IMR-90 (cell line): Measurements from ENCODE around the gene FBXW4. TPM values are rescaled to one million over a fixed set of nuclear protein-coding genes. Genes with fewer than 3 reads are reported as not detected.

Source experiments
- ATAC-seq: fragments of 200-7000 bp; cut with Tn5 transposase; 2 replicates; pipeline ENCODE4 v1.9.1; 2020; ENCODE audit warnings: low read depth, mild to moderate bottlenecking, moderate library complexity
- BruUV-seq: library from RNA; stranded (reverse); fragments of 400-500 nt; replicated peaks from 2 replicates; lab custom pipeline; 2021; lab: Mats Ljungman, UMichigan
- CTCF ChIA-PET: fragments of 300-600 bp; formaldehyde crosslinking; extraction: SDS; loops from one replicate; lab custom pipeline; 2021; ENCODE audit warnings: antibody characterized with exemption; lab: Yijun Ruan, JAX
- POLR2A ChIA-PET: fragments of 300-600 bp; sonication (Branson Sonifier 250); formaldehyde crosslinking; loops from one replicate; lab custom pipeline; 2022; ENCODE audit warnings: antibody characterized with exemption; ENCODE audit not compliant: unreplicated experiment; lab: Charles Lee
- DNase-seq: peaks from one replicate; pipeline ENCODE4 v3.0.0; 2013
- H2AFZ ChIP-seq: replicated peaks from 2 replicates; pipeline ENCODE3; 2013; ENCODE audit warnings: low read length, mild to moderate bottlenecking; ENCODE audit not compliant: poor library complexity
- H2AK5ac ChIP-seq: 2 replicates; pipeline ENCODE4 v1.6.1; 2013; ENCODE audit warnings: low read depth, low read length, inconsistent platforms
- H2AK9ac ChIP-seq: replicated peaks from 2 replicates; pipeline ENCODE3; 2013; ENCODE audit warnings: mild to moderate bottlenecking, low read depth, low read length, moderate library complexity; ENCODE audit not compliant: poor library complexity
- H2BK120ac ChIP-seq: 2 replicates; pipeline ENCODE4 v1.6.1; 2013; ENCODE audit warnings: low read depth, low read length, inconsistent platforms
- H2BK15ac ChIP-seq: 3 replicates; pipeline ENCODE4 v1.6.1; 2013; ENCODE audit warnings: low read depth, low read length, inconsistent platforms
- H2BK20ac ChIP-seq: 2 replicates; pipeline ENCODE4 v1.6.1; 2013; ENCODE audit warnings: low read depth, mild to moderate bottlenecking, inconsistent platforms, low read length, moderate library complexity
- H2BK5ac ChIP-seq: 2 replicates; pipeline ENCODE4 v1.6.1; 2013; ENCODE audit warnings: mild to moderate bottlenecking, low read depth, low read length, inconsistent platforms; ENCODE audit not compliant: poor library complexity, severe bottlenecking
- H3K14ac ChIP-seq: replicated peaks from 2 replicates; pipeline ENCODE4 v1.6.1; 2013; ENCODE audit warnings: low read depth, low read length, inconsistent platforms
- H3K18ac ChIP-seq: 2 replicates; pipeline ENCODE4 v1.6.1; 2013; ENCODE audit warnings: low read depth, low read length, control low read depth
- H3K23ac ChIP-seq: 2 replicates; pipeline ENCODE4 v1.6.1; 2013; ENCODE audit warnings: low read depth, low read length, inconsistent platforms
- H3K27ac ChIP-seq: 2 replicates; pipeline ENCODE4 v1.5.1; 2013; ENCODE audit warnings: mild to moderate bottlenecking, control low read depth, low read length; ENCODE audit not compliant: insufficient read depth
- H3K27me3 ChIP-seq: 2 replicates; pipeline ENCODE4 v1.6.1; 2013; ENCODE audit warnings: low read length; ENCODE audit not compliant: control insufficient read depth, insufficient read depth
- H3K36me3 ChIP-seq: 2 replicates; pipeline ENCODE4 v1.6.1; 2013; ENCODE audit warnings: low read length, mixed read lengths; ENCODE audit not compliant: control insufficient read depth, insufficient read depth
- H3K4ac ChIP-seq: 2 replicates; pipeline ENCODE4 v1.6.1; 2013; ENCODE audit warnings: low read depth, low read length, inconsistent platforms
- H3K4me1 ChIP-seq: 2 replicates; pipeline ENCODE4 v1.6.1; 2013; ENCODE audit warnings: low read length, mixed read lengths; ENCODE audit not compliant: control insufficient read depth, insufficient read depth
- H3K4me2 ChIP-seq: 2 replicates; pipeline ENCODE4 v1.6.1; 2013; ENCODE audit warnings: low read depth, mild to moderate bottlenecking, control low read depth, low read length, moderate library complexity
- H3K4me3 ChIP-seq: 2 replicates; pipeline ENCODE4 v1.5.1; 2013; ENCODE audit warnings: low read depth, mild to moderate bottlenecking, control low read depth, low read length, moderate library complexity; ENCODE audit not compliant: insufficient read depth
- H3K56ac ChIP-seq: 2 replicates; pipeline ENCODE4 v1.6.1; 2013; ENCODE audit warnings: low read length, inconsistent platforms; ENCODE audit not compliant: insufficient read depth; ENCODE audit errors: extremely low read depth
- H3K79me1 ChIP-seq, 2 experiments: 2 replicates each; pipeline ENCODE4 v1.6.1; 2013; ENCODE audit warnings: low read length in 2 of 2, inconsistent platforms in 1 of 2, low read depth in 1 of 2
- H3K9ac ChIP-seq: 2 replicates; pipeline ENCODE4 v1.6.1; 2013; ENCODE audit warnings: low read depth, low read length, control low read depth
- H3K9me1 ChIP-seq: 2 replicates; pipeline ENCODE4 v1.6.1; 2013; ENCODE audit warnings: low read length, inconsistent platforms; ENCODE audit not compliant: insufficient read depth
- H3K9me3 ChIP-seq: 2 replicates; pipeline ENCODE4 v1.6.1; 2013; ENCODE audit warnings: low read length; ENCODE audit not compliant: control insufficient read depth, insufficient read depth
- H4K20me1 ChIP-seq: 2 replicates; pipeline ENCODE4 v1.6.1; 2013; ENCODE audit warnings: low read length, inconsistent platforms; ENCODE audit not compliant: insufficient read depth
- H4K5ac ChIP-seq: 2 replicates; pipeline ENCODE4 v1.6.1; 2013; ENCODE audit warnings: mild to moderate bottlenecking, low read depth, low read length, control low read depth
- H4K8ac ChIP-seq, 2 experiments: 2 replicates each; pipeline ENCODE4 v1.6.1; 2013; ENCODE audit warnings: low read depth in 2 of 2, low read length in 2 of 2, control low read depth in 1 of 2, inconsistent platforms in 1 of 2
- H4K91ac ChIP-seq: 2 replicates; pipeline ENCODE4 v1.6.1; 2013; ENCODE audit warnings: low read depth, low read length, inconsistent platforms; ENCODE audit not compliant: insufficient read depth
- CEBPB ChIP-seq: IDR thresholded peaks from 2 replicates; pipeline ENCODE4 v1.6.1; 2012; ENCODE audit warnings: low read depth, low read length, improper control_type of control experiment
- CHD1 ChIP-seq: IDR thresholded peaks from 2 replicates; pipeline ENCODE4 v1.6.1; 2012; ENCODE audit warnings: low read depth, low read length, improper control_type of control experiment
- CTCF ChIP-seq: conservative IDR thresholded peaks from 2 replicates; pipeline ENCODE4 v1.5.1; 2012; ENCODE audit warnings: mild to moderate bottlenecking, low read depth, low read length, improper control_type of control experiment
- ELK1 ChIP-seq: fragments of 150-350 bp; IDR thresholded peaks from 2 replicates; pipeline ENCODE4 v1.6.1; 2016; ENCODE audit warnings: low read depth, mild to moderate bottlenecking, low read length, moderate library complexity, borderline replicate concordance
- MAFK ChIP-seq: IDR thresholded peaks from 2 replicates; pipeline ENCODE4 v1.6.1; 2012; ENCODE audit warnings: low read depth, low read length, improper control_type of control experiment
- MAZ ChIP-seq: IDR thresholded peaks from 2 replicates; pipeline ENCODE4 v1.6.1; 2012; ENCODE audit warnings: low read depth, mild to moderate bottlenecking, low read length, improper control_type of control experiment, moderate library complexity, borderline replicate concordance
- MXI1 ChIP-seq: IDR thresholded peaks from 2 replicates; pipeline ENCODE4 v1.6.1; 2012; ENCODE audit warnings: low read depth, mild to moderate bottlenecking, low read length, moderate library complexity, borderline replicate concordance
- NFE2L2 ChIP-seq: fragments of 150-350 bp; IDR thresholded peaks from 2 replicates; pipeline ENCODE4 v1.6.1; 2016; ENCODE audit warnings: low read depth, mild to moderate bottlenecking, low read length
- RCOR1 ChIP-seq: IDR thresholded peaks from 2 replicates; pipeline ENCODE4 v1.6.1; 2012; ENCODE audit warnings: mild to moderate bottlenecking, low read length, improper control_type of control experiment; ENCODE audit not compliant: insufficient replicate concordance
- SMC3 ChIP-seq: fragments of 150-350 bp; IDR thresholded peaks from 2 replicates; pipeline ENCODE4 v1.6.1; 2016; ENCODE audit warnings: low read depth, mild to moderate bottlenecking, antibody characterized with exemption, low read length, moderate library complexity
- WGBS, 2 experiments: methylation state at CpG; one replicate each; pipeline versions ENCODE4 v1.1.5 to v1.1.7; 2013; ENCODE audit warnings: missing lambda C conversion rate in 2 of 2; ENCODE audit not compliant: insufficient read length in 1 of 2; ENCODE audit errors: extremely low coverage in 2 of 2; 5-methylcytosine and 5-hydroxymethylcytosine counted together
- dilution Hi-C: fragments of 300-500 bp; cut with HindIII; formaldehyde crosslinking; loops from one replicate; pipeline ENCODE4 v1.14.3; 2018; ENCODE audit warnings: low sequenced_read_pairs; ENCODE audit not compliant: unreplicated experiment
- in situ Hi-C: fragments of 300-500 bp; cut with MboI; formaldehyde crosslinking; loops from 3 replicates; pipeline ENCODE4 v1.14.3; 2019; ENCODE audit warnings: low sequenced_read_pairs, inconsistent platforms, mixed read lengths
- intact Hi-C: fragments of 100-400 bp; cut with micrococcal nuclease; formaldehyde crosslinking; loops from 2 replicates; pipeline ENCODE4 v1.10.0; 2022
- polyA plus RNA-seq, 3 experiments: library from polyadenylated mRNA; depleted of rRNA; stranded (reverse); fragments of >200 nt; gene quantifications; 2 replicates each; pipeline ENCODE4 v1.2.3, GENCODE V29; 2012; ENCODE audit warnings: low replicate concordance in 1 of 3
- total RNA-seq: library from RNA; depleted of rRNA; stranded (reverse); fragments of >200 nt; gene quantifications from 2 replicates; pipeline ENCODE4 v1.2.3, GENCODE V29; 2012
- TF ChIP-seq, protein P1 (sequence below): fragments of 150-350 bp; IDR thresholded peaks from 2 replicates; pipeline ENCODE4 v1.6.1; 2017; ENCODE audit warnings: mild to moderate bottlenecking, antibody characterized with exemption, low read length, low read depth

The FBXW4 gene
- total and polyA plus RNA-seq, 2 of the 4 experiments (the other 2 are of a cell fraction) = 19.3 to 26.7 TPM

- CTCF ChIA-PET = no interaction called here
- no peak for TF ChIP-seq SMC3
- TF ChIP-seq CHD1 = no peak
- no peak for TF ChIP-seq ELK1
- TF ChIP-seq, protein P1, sequence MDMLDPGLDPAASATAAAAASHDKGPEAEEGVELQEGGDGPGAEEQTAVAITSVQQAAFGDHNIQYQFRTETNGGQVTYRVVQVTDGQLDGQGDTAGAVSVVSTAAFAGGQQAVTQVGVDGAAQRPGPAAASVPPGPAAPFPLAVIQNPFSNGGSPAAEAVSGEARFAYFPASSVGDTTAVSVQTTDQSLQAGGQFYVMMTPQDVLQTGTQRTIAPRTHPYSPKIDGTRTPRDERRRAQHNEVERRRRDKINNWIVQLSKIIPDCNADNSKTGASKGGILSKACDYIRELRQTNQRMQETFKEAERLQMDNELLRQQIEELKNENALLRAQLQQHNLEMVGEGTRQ = no peak
- no peak for TF ChIP-seq CTCF
- TF ChIP-seq MAFK = no peak
- TF ChIP-seq MXI1 = no peak
- TF ChIP-seq RCOR1 = no peak
- no peak for TF ChIP-seq CEBPB
- TF ChIP-seq NFE2L2 = no peak
- no peak for TF ChIP-seq MAZ
Observed at GRCh38 chr10:101651336-101651735, 43.6 kb downstream of the FBXW4 start.

More at GRCh38 chr10:101651336-101651735, 43.6 kb downstream of the FBXW4 start:
- H4K20me1 ChIP-seq = no peaks in the 10 kb centered on the region; the same call in 1 of the 2 replicates
- no peak overlapping the region for H2AK5ac ChIP-seq
- H3K4ac ChIP-seq = no peak overlapping the region
- H4K5ac ChIP-seq = no peak overlapping the region
- no peak for DNase-seq
- WGBS, 2 experiments = no CpG with 5 or more reads among the region's 5 CpGs
- in situ Hi-C loops (no loop called here), dilution Hi-C loops (no loop called here), intact Hi-C loops (no loop called here)
- H3K27me3 ChIP-seq = no peaks in the 10 kb centered on the region
- H4K91ac ChIP-seq = no peak overlapping the region
- no peak overlapping the region for H2AFZ ChIP-seq
- no peak overlapping the region for H3K4me3 ChIP-seq
- POLR2A ChIA-PET = no interaction called here
- H2BK20ac ChIP-seq = no peak overlapping the region
- H3K14ac ChIP-seq = no peak overlapping the region
- ATAC-seq = no peak
- no peak overlapping the region for H2AK9ac ChIP-seq
- BruUV-seq = no TSS peak
- peaks cover 16% of the 10 kb centered on the region for H3K36me3 ChIP-seq
- H3K23ac ChIP-seq = no peak overlapping the region
- no peak overlapping the region for H3K18ac ChIP-seq
- no peaks in the 10 kb centered on the region for H3K9me3 ChIP-seq
- H3K9ac ChIP-seq = no peak overlapping the region
- no peak overlapping the region for H2BK5ac ChIP-seq
- no peak overlapping the region for H3K27ac ChIP-seq
- no peak overlapping the region for H2BK15ac ChIP-seq
- peaks cover 8% of the 10 kb centered on the region; the same call in 1 of the 2 replicates for H3K9me1 ChIP-seq
- no peaks in the 10 kb centered on the region for H3K79me1 ChIP-seq
- no peak overlapping the region for H3K56ac ChIP-seq
- H4K8ac ChIP-seq = no peak overlapping the region
- no peaks in the 10 kb centered on the region for H3K4me1 ChIP-seq
- H2BK120ac ChIP-seq = no peak overlapping the region
- H3K4me2 ChIP-seq = no peak overlapping the region
